Coronary artery (tissue), 2 donors: ENCODE data around the gene PET100.

Experiments
- DNase-seq: peaks from one replicate; pipeline ENCODE4 v3.0.0-alpha.2; 2017; ENCODE audit warnings: low spot score
- H3K27ac ChIP-seq, 2 donors: fragments of 200-600 bp; sonication (generic); one replicate each; pipeline ENCODE4 v1.5.1; 2016 to 2019
- H3K4me3 ChIP-seq: fragments of 200-600 bp; sonication (generic); 2 replicates; pipeline ENCODE4 v1.5.1; 2016; ENCODE audit warnings: mild to moderate bottlenecking, moderate library complexity
- TF ChIP-seq, protein P1 (sequence below): fragments of 200-600 bp; sonication (generic); IDR thresholded peaks from one replicate; pipeline ENCODE4 v1.5.1; 2019; ENCODE audit warnings: antibody characterized with exemption

The PET100 gene

DNA sequence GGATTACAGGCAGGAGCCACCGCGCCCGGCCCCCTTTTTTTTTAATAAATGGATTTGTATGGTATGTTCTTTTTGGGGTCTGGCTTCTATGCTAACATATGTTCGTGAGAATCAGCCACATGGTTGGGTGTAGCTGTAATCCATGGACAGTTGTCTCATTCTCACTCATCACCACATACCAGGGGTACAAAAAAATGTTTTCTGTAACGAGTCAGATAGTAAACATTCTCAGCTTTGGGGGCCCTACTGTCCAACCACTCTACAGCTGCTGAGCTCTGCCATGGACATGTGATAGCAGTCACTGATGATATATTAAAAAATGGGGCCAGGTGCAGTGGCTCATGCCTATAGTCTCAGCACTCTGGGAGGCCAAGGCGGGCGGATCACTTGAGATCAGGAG lies 34.1 kb downstream of the PET100 start:
- Histone ChIP-seq H3K4me3 (no peak overlapping the region), H3K27ac (no peak overlapping the region)
- no peak for DNase-seq
- TF ChIP-seq, protein P1, sequence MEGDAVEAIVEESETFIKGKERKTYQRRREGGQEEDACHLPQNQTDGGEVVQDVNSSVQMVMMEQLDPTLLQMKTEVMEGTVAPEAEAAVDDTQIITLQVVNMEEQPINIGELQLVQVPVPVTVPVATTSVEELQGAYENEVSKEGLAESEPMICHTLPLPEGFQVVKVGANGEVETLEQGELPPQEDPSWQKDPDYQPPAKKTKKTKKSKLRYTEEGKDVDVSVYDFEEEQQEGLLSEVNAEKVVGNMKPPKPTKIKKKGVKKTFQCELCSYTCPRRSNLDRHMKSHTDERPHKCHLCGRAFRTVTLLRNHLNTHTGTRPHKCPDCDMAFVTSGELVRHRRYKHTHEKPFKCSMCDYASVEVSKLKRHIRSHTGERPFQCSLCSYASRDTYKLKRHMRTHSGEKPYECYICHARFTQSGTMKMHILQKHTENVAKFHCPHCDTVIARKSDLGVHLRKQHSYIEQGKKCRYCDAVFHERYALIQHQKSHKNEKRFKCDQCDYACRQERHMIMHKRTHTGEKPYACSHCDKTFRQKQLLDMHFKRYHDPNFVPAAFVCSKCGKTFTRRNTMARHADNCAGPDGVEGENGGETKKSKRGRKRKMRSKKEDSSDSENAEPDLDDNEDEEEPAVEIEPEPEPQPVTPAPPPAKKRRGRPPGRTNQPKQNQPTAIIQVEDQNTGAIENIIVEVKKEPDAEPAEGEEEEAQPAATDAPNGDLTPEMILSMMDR: no peak

DNA sequence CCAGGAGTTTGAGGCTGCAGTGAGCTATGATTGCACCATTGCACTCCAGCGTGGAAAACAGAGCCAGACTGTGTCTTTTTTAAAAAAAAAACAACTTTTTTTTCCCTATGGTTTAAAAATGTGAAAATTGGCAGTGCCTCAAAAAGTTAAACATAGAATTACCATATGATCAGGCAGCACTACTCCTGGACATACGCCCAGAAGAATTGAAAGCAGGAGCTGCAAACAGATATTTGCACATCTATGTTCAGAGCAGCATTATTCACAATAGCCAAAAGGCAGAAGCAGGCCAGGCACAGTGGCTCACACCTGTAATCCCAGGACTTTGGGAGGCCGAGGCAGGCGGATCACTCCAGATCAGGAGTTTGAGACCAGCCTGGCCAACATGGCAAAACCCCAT lies 35.5 kb downstream of the PET100 start:
- Histone ChIP-seq H3K4me3 (no peak overlapping the region), H3K27ac (no peak overlapping the region)
- DNase-seq: no peak
- TF ChIP-seq, protein P1: no peak

DNA sequence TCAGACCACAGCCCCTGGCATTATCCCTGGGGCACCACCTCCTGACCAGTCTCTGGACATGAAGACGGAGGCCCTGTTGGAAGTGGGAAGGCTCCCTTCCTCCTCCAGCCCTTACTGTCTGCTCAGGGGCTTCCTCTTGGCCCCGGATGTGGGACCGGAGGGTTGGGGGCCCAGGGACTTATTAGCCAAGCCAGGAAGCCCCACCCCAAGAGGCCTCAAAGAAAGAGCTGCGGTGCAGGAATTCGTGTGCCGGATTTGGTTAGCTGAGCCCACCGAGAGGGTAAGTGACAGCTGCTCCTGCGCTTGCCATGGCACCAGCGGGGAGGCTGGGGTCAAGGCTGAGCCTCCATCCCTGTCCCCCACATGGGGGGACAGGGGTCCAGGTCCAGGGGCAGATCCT lies 39.2 kb downstream of the PET100 start, which contains the start of gene RETN:
Gene RETN, plus strand, starts transcription at position 208 of the 400 bp plus-strand sequence. CDS start 278 bp downstream, outside the sequence.
- no peak within 1 kb of the TSS for H3K27ac ChIP-seq
- H3K4me3 ChIP-seq: no peak within 1 kb of the TSS
- DNase-seq: no peak
- TF ChIP-seq, protein P1: no peak

DNA sequence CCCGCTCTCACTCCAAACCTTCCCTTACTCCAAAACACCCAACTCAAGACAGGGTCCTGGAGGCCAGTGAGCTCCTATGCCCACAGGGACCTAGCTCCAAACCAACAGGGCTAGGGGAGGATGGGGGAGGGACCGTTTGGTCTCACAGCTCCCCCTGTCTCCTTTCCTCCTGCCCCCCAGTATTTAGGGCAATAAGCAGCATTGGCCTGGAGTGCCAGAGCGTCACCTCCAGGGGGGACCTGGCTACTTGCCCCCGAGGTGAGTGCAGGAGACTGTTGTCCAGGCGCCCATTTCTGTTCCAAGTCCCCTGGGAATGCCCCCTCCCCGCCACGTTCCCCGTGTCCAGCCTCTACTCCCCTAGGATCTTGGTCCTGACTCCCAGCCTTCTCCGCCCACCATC lies 40.0 kb downstream of the PET100 start:
- no peak overlapping the region for H3K4me3 ChIP-seq
- TF ChIP-seq, protein P1: no peak

DNA sequence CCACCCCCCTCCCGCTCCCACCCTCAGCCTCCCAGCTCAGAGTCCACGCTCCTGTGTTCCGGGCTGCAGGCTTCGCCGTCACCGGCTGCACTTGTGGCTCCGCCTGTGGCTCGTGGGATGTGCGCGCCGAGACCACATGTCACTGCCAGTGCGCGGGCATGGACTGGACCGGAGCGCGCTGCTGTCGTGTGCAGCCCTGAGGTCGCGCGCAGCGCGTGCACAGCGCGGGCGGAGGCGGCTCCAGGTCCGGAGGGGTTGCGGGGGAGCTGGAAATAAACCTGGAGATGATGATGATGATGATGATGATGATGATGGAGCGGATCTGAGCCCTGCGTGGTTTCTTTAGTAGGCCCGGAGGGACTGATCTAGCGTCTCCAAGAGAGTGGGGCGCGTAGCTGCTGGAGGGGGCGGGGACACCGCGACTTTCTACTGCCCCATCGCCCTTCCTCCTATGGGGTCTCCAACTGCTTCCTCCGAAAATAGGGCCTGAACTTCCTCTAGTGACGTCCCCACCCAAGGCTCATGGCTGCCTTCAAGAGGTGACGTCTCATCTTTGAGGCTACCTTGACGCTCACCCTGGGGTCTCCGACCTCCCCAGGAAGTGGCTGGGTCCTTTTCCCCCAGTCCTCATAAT lies 40.7 kb downstream of the PET100 start:
- TF ChIP-seq, protein P1: no peak
- no peak for DNase-seq
- no peak overlapping the region for H3K4me3 ChIP-seq
- no peak overlapping the region for H3K27ac ChIP-seq

More for the DNA sequence above, 40.0 kb downstream of the PET100 start:
- no peak overlapping the region for H3K27ac ChIP-seq
- no peak for DNase-seq

DNA sequence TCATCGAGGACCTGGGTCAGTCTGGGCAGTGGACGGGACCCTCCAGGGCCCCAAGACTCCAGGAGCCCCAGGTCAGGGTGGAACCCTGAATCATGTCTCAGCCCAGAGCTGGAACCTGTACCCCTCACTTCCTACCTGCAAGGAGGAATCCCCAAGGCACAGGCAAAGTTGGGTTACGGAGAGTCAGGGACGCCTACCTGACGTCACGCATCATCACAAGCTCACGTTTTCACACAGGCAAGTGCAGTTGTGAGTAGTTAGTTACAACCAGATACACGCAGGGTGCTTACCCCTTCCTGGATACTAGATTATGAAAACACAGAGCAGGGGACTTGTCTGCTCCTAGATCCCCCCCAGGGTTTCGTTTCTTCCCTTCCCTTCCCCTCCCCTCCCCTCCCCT lies 41.2 kb downstream of the PET100 start:
- H3K27ac ChIP-seq: no peak overlapping the region
- DNase-seq: no peak
- TF ChIP-seq, protein P1: no peak
- no peak overlapping the region for H3K4me3 ChIP-seq

DNA sequence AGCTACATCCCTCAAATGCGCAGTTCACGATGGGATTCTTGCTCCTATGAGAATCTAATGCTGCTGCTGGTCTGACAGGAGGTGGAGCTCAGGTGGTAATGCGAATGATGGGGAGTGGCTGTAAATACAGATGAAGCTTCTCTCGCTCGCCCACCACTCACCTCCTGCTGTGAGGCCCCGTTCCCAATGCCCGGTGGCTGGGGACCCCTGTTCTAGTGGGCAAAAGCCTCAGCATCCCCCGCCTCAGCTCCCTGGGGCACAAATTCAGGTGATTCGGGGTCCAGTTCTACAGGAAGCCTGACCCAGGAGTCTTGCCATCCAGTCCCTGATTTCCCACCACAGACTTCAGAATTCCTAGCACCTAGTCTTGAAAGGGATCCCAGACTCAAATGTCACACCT lies 42.9 kb downstream of the PET100 start:
- Histone ChIP-seq H3K27ac (no peak overlapping the region), H3K4me3 (no peak overlapping the region)
- no peak for DNase-seq
- TF ChIP-seq, protein P1: no peak
